HG03439 (cell line): ENCODE data around the gene MAP3K13.
"Not testable (repeated sequence)": the region's sequence is repeated elsewhere in the genome, so short reads cannot be mapped to it uniquely, and the experiment has no call there.

Source experiments
- ATAC-seq: cut with Tn5 transposase; IDR thresholded peaks from one replicate; pipeline ENCODE4 v1.9.1; 2021; ENCODE audit warnings: mild to moderate bottlenecking, moderate library complexity; ENCODE audit not compliant: unreplicated experiment

The MAP3K13 gene

GRCh38 chr3:185393055-185393454 lies 30.1 kb downstream of the MAP3K13 start:
- no peak for ATAC-seq

- no peak for ATAC-seq
These were observed 34.7 kb downstream of the MAP3K13 start for GRCh38 chr3:185397676-185398075.

- ATAC-seq, result no peak
These were observed 37.1 kb downstream of the MAP3K13 start for GRCh38 chr3:185399737-185400667.

GRCh38 chr3:185400866-185401265 lies 37.9 kb downstream of the MAP3K13 start:
- no peak for ATAC-seq

- no peak for ATAC-seq
These were observed 38.5 kb downstream of the MAP3K13 start for GRCh38 chr3:185401319-185401955.

- no peak for ATAC-seq
These were observed 39.6 kb downstream of the MAP3K13 start for GRCh38 chr3:185402561-185402960.

GRCh38 chr3:185403002-185403401 lies 40.1 kb downstream of the MAP3K13 start:
- no peak for ATAC-seq

- ATAC-seq, result no peak
These were observed 42.3 kb downstream of the MAP3K13 start for GRCh38 chr3:185405243-185405642.

- no peak for ATAC-seq
These were observed 42.7 kb downstream of the MAP3K13 start for GRCh38 chr3:185405664-185406063.

GRCh38 chr3:185406121-185406620 lies 43.2 kb downstream of the MAP3K13 start:
- no peak for ATAC-seq

- no peak for ATAC-seq
These were observed 47.0 kb downstream of the MAP3K13 start for GRCh38 chr3:185409957-185410356.

- ATAC-seq, result no peak
These were observed 48.2 kb downstream of the MAP3K13 start for GRCh38 chr3:185411133-185411532.

- no peak for ATAC-seq
These were observed 53.6 kb downstream of the MAP3K13 start for GRCh38 chr3:185416513-185416912.

- ATAC-seq, result not testable (repeated sequence)
These were observed 55.6 kb downstream of the MAP3K13 start for GRCh38 chr3:185418561-185418977.

GRCh38 chr3:185420762-185421161 lies 57.8 kb downstream of the MAP3K13 start:
- no peak for ATAC-seq

GRCh38 chr3:185421577-185422232 lies 58.8 kb downstream of the MAP3K13 start:
- no peak for ATAC-seq

GRCh38 chr3:185422677-185423076 lies 59.7 kb downstream of the MAP3K13 start:
- ATAC-seq, result no peak

GRCh38 chr3:185423178-185423577 lies 60.2 kb downstream of the MAP3K13 start:
- ATAC-seq, result no peak

- no peak for ATAC-seq
These were observed 61.5 kb downstream of the MAP3K13 start for GRCh38 chr3:185424435-185424834.

GRCh38 chr3:185430375-185430774 lies 67.4 kb downstream of the MAP3K13 start:
- ATAC-seq, result no peak

GRCh38 chr3:185439745-185440466 lies 77.0 kb downstream of the MAP3K13 start:
- ATAC-seq, result no peak
